B cell (primary cell): ENCODE results near the gene PPFIA4. TPM values are rescaled to one million over a fixed set of nuclear protein-coding genes. Genes with fewer than 3 reads are reported as not detected.

Experiments
- ATAC-seq: fragments of 200-7000 bp; cut with Tn5 transposase; one replicate; pipeline ENCODE4 v1.10.0; 2021; ENCODE audit warnings: low read depth, mild to moderate bottlenecking, moderate number of reproducible peaks, moderate library complexity
- CTCF ChIA-PET: fragments of 350-600 bp; sonication (Branson Sonifier 250); formaldehyde crosslinking; loops from one replicate; lab custom pipeline; 2021; ENCODE audit warnings: antibody characterized with exemption, inconsistent platforms; lab: Charles Lee
- POLR2A ChIA-PET: fragments of 350-600 bp; sonication (Branson Sonifier 250); formaldehyde crosslinking; loops from one replicate; lab custom pipeline; 2021; ENCODE audit warnings: antibody characterized with exemption; lab: Charles Lee
- DNase-seq: peaks from one replicate; pipeline ENCODE4 v3.0.0; 2013
- H2AFZ ChIP-seq: 2 replicates; pipeline ENCODE4 v1.6.1; 2012; ENCODE audit warnings: mild to moderate bottlenecking, low read depth, low read length; ENCODE audit not compliant: insufficient read depth, poor library complexity, severe bottlenecking
- H3K27ac ChIP-seq, 2 donors: 1 replicate in 1 of 2; 2 replicates in 1 of 2; pipeline ENCODE4 v1.5.1; 2012 to 2013; ENCODE audit warnings: low read length in 2 of 2, mild to moderate bottlenecking in 2 of 2, moderate library complexity in 1 of 2
- H3K27me3 ChIP-seq, 4 experiments: fragments of 200-600 bp in 1 of 4; sonication (generic) in 1 of 4; replicated peaks in 1 of 4; 1 replicate in 2 of 4; 2 replicates in 2 of 4; pipeline versions ENCODE4 v1.6.1 to v1.7.0; 2013 to 2016; ENCODE audit warnings: low read length in 3 of 4, mild to moderate bottlenecking in 2 of 4, mixed read lengths in 1 of 4, moderate library complexity in 1 of 4; ENCODE audit not compliant: insufficient read depth in 4 of 4, control insufficient read depth in 3 of 4; ENCODE audit errors: control extremely low read depth in 1 of 4
- H3K36me3 ChIP-seq, 2 experiments: replicated peaks in 1 of 2; 1 replicate in 1 of 2; 2 replicates in 1 of 2; pipeline versions ENCODE4 v1.6.1 to v1.7.1; 2013; ENCODE audit warnings: low read length in 1 of 2; ENCODE audit not compliant: insufficient read depth in 2 of 2, control insufficient read depth in 1 of 2; ENCODE audit errors: control extremely low read depth in 1 of 2, extremely low read depth in 1 of 2
- H3K4me1 ChIP-seq, 2 donors: fragments of 200-600 bp in 1 of 2; sonication (generic) in 1 of 2; 1 replicate in 1 of 2; 2 replicates in 1 of 2; pipeline versions ENCODE4 v1.5.1 to v1.6.1; 2013 to 2017; ENCODE audit warnings: low read length in 2 of 2; ENCODE audit not compliant: control insufficient read depth in 2 of 2, insufficient read depth in 2 of 2
- H3K4me2 ChIP-seq: replicated peaks from 2 replicates; pipeline ENCODE3; 2012; ENCODE audit warnings: mild to moderate bottlenecking, low read depth, low read length; ENCODE audit not compliant: poor library complexity, severe bottlenecking
- H3K4me3 ChIP-seq, 5 experiments: fragments of 200-600 bp in 1 of 5; sonication (generic) in 1 of 5; 1 replicate in 3 of 5; 2 replicates in 2 of 5; pipeline versions ENCODE4 v1.5.1 to v1.7.0; 2011 to 2016; ENCODE audit warnings: low read length in 4 of 5, mild to moderate bottlenecking in 4 of 5, low read depth in 2 of 5, control low read depth in 1 of 5, moderate library complexity in 1 of 5; ENCODE audit not compliant: insufficient read depth in 1 of 5; ENCODE audit errors: control extremely low read depth in 1 of 5, extremely low read depth in 1 of 5
- H3K79me2 ChIP-seq: fragments of 200-600 bp; sonication (generic); one replicate; pipeline ENCODE4 v1.6.0; 2016; ENCODE audit warnings: low read length; ENCODE audit not compliant: control insufficient read depth, insufficient read depth
- H3K9ac ChIP-seq: fragments of 200-600 bp; sonication (generic); 2 replicates; pipeline ENCODE4 v1.6.1; 2017; ENCODE audit warnings: mild to moderate bottlenecking, low read length, moderate library complexity
- H3K9me3 ChIP-seq, 3 donors: one replicate each; pipeline versions ENCODE4 v1.6.1 to v1.7.1; 2013; ENCODE audit warnings: low read length in 2 of 3; ENCODE audit not compliant: control insufficient read depth in 2 of 3, insufficient read depth in 1 of 3; ENCODE audit errors: control extremely low read depth in 1 of 3
- H4K20me1 ChIP-seq: 2 replicates; pipeline ENCODE4 v1.6.0; 2012; ENCODE audit warnings: mild to moderate bottlenecking, low read length; ENCODE audit not compliant: insufficient read depth, control insufficient read depth, poor library complexity, severe bottlenecking
- H3K27ac Mint-ChIP-seq: one replicate; pipeline ENCODE4 v1.8.0; 2021; ENCODE audit warnings: mixed read lengths
- H3K27me3 Mint-ChIP-seq: one replicate; pipeline ENCODE4 v1.8.0; 2021; ENCODE audit warnings: mixed read lengths
- H3K4me1 Mint-ChIP-seq: one replicate; pipeline ENCODE4 v1.8.0; 2021; ENCODE audit warnings: mixed read lengths
- H3K4me3 Mint-ChIP-seq: one replicate; pipeline ENCODE4 v1.8.0; 2021; ENCODE audit warnings: mixed read lengths
- H3K9me3 Mint-ChIP-seq: one replicate; pipeline ENCODE4 v1.8.0; 2022; ENCODE audit warnings: mixed read lengths; ENCODE audit not compliant: insufficient read depth
- EZH2 ChIP-seq: IDR thresholded peaks from 2 replicates; pipeline ENCODE4 v1.6.1; 2012; ENCODE audit warnings: borderline replicate concordance, low read depth, mild to moderate bottlenecking, moderate library complexity, low read length; ENCODE audit not compliant: insufficient read depth, poor library complexity, severe bottlenecking
- WGBS: methylation state at CpG from one replicate; pipeline ENCODE4 v1.1.5; 2013; ENCODE audit warnings: missing lambda C conversion rate; ENCODE audit not compliant: insufficient coverage; 5-methylcytosine and 5-hydroxymethylcytosine counted together
- intact Hi-C: fragments of 100-400 bp; cut with micrococcal nuclease; formaldehyde crosslinking; loops from one replicate; pipeline ENCODE4 v1.10.0; 2022
- polyA plus RNA-seq: library from polyadenylated mRNA; depleted of rRNA; stranded (reverse); fragments of >200 nt; gene quantifications from 2 replicates; pipeline ENCODE4 v1.2.3, GENCODE V29; 2012
- total RNA-seq, 2 donors: library from RNA; stranded (reverse); fragments of 120-200 nt in 1 of 2; gene quantifications; 1 replicate in 1 of 2; 2 replicates in 1 of 2; pipeline versions ENCODE4 v1.2.3 to v1.2.4, GENCODE V29; 2013 to 2022
- TF ChIP-seq, protein P1 (sequence below): fragments of 200-600 bp; IDR thresholded peaks from one replicate; pipeline ENCODE4 v1.8.0; 2022; ENCODE audit warnings: antibody characterized with exemption, mild to moderate bottlenecking

The PPFIA4 gene
- total and polyA plus RNA-seq, 2 donors (not counting 1 experiment from before 2014, with no cell fraction given): 0.09 to 0.62 TPM

- H3K36me3 ChIP-seq: no peaks in the 10 kb centered on the region
- no peak overlapping the region for H2AFZ ChIP-seq
- peaks cover 0 to 34% (median 13%) of the 10 kb centered on the region in 4 experiments for H3K27me3 ChIP-seq
- H3K4me1 ChIP-seq: no peaks in the 10 kb centered on the region
- peak; percentile 36 for ATAC-seq
- DNase-seq: peak; percentile 26
- no peak overlapping the region for H3K4me3 Mint-ChIP-seq
- H3K9me3 Mint-ChIP-seq: no peaks in the 10 kb centered on the region
- no peaks in the 10 kb centered on the region for H4K20me1 ChIP-seq
- intact Hi-C loops: loop anchor here (5.0 kb wide), 1 partner anchor 99 kb away; no protein-coding TSS in a partner anchor
- no peaks in the 10 kb centered on the region for H3K9me3 ChIP-seq
- no peak for TF ChIP-seq EZH2
- TF ChIP-seq, protein P1, sequence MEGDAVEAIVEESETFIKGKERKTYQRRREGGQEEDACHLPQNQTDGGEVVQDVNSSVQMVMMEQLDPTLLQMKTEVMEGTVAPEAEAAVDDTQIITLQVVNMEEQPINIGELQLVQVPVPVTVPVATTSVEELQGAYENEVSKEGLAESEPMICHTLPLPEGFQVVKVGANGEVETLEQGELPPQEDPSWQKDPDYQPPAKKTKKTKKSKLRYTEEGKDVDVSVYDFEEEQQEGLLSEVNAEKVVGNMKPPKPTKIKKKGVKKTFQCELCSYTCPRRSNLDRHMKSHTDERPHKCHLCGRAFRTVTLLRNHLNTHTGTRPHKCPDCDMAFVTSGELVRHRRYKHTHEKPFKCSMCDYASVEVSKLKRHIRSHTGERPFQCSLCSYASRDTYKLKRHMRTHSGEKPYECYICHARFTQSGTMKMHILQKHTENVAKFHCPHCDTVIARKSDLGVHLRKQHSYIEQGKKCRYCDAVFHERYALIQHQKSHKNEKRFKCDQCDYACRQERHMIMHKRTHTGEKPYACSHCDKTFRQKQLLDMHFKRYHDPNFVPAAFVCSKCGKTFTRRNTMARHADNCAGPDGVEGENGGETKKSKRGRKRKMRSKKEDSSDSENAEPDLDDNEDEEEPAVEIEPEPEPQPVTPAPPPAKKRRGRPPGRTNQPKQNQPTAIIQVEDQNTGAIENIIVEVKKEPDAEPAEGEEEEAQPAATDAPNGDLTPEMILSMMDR: no peak
- H3K4me1 Mint-ChIP-seq: peaks cover 5% of the 10 kb centered on the region
- ChIA-PET POLR2A (no interaction called here), CTCF (interaction anchor here (0.8 to 3.4 kb wide), 7 partner anchors 9 to 323 kb away, joined by 3 to 26 read pairs (median 4); no protein-coding TSS in a partner anchor)
- H3K27me3 Mint-ChIP-seq: peaks cover 61% of the 10 kb centered on the region
- no peak overlapping the region for H3K4me2 ChIP-seq
- H3K27ac Mint-ChIP-seq: no peak overlapping the region
- no peak overlapping the region for H3K27ac ChIP-seq
- 40% methylated on average over 25 of the region's 35 CpGs for WGBS
- H3K4me3 ChIP-seq: no peak overlapping the region
- no peak overlapping the region for H3K9ac ChIP-seq
- no peaks in the 10 kb centered on the region for H3K79me2 ChIP-seq
Measured at GRCh38 chr1:203117611-203118575, 91.6 kb downstream of the PPFIA4 start.
